Loucy (cell line): ENCODE data around the gene ICE1.

Experiments
- H2AFZ ChIP-seq: fragments of 200-600 bp; sonication (generic); 2 replicates; pipeline ENCODE4 v1.6.0; 2016; ENCODE audit warnings: antibody characterized with exemption, mild to moderate bottlenecking, low read length, moderate library complexity
- H3F3A ChIP-seq: fragments of 200-600 bp; 2 replicates; pipeline ENCODE4 v1.6.0; 2016; ENCODE audit warnings: antibody characterized with exemption, low read depth, mild to moderate bottlenecking
- H3K27me3 ChIP-seq: fragments of 200-600 bp; sonication (generic); 2 replicates; pipeline ENCODE4 v1.6.1; 2014; ENCODE audit warnings: low read length, mild to moderate bottlenecking; ENCODE audit not compliant: insufficient read depth, poor library complexity, severe bottlenecking
- H3K36me3 ChIP-seq: fragments of 200-600 bp; sonication (generic); 2 replicates; pipeline ENCODE4 v1.6.1; 2016; ENCODE audit warnings: low read length; ENCODE audit not compliant: insufficient read depth
- H3K4me1 ChIP-seq: fragments of 200-600 bp; sonication (generic); 2 replicates; pipeline ENCODE4 v1.5.1; 2014; ENCODE audit warnings: low read length, mild to moderate bottlenecking; ENCODE audit not compliant: insufficient read depth, poor library complexity, severe bottlenecking
- H3K4me2 ChIP-seq: fragments of 200-600 bp; sonication (generic); 2 replicates; pipeline ENCODE4 v1.6.0; 2014; ENCODE audit warnings: antibody characterized with exemption, low read length, low read depth, mild to moderate bottlenecking; ENCODE audit not compliant: poor library complexity, severe bottlenecking
- H3K4me3 ChIP-seq: fragments of 200-600 bp; sonication (generic); 2 replicates; pipeline ENCODE4 v1.5.1; 2014; ENCODE audit warnings: low read length, mild to moderate bottlenecking, mixed read lengths; ENCODE audit not compliant: poor library complexity, severe bottlenecking
- H3K79me2 ChIP-seq: fragments of 200-600 bp; sonication (generic); 2 replicates; pipeline ENCODE4 v1.6.1; 2014; ENCODE audit warnings: low read length; ENCODE audit not compliant: insufficient read depth
- H3K9ac ChIP-seq: fragments of 200-600 bp; sonication (generic); 2 replicates; pipeline ENCODE4 v1.6.0; 2014; ENCODE audit warnings: mild to moderate bottlenecking, low read depth, low read length, moderate library complexity; ENCODE audit not compliant: poor library complexity, severe bottlenecking
- H3K9me2 ChIP-seq: fragments of 200-600 bp; sonication (generic); replicated peaks from 2 replicates; pipeline ENCODE4 v1.6.1; 2016; ENCODE audit warnings: low read depth, low read length, mixed read lengths
- H3K9me3 ChIP-seq: fragments of 200-600 bp; sonication (generic); 2 replicates; pipeline ENCODE4 v1.6.1; 2014; ENCODE audit warnings: mild to moderate bottlenecking, antibody characterized with exemption, low read length, low read depth; ENCODE audit not compliant: insufficient read depth
- H4K20me1 ChIP-seq: fragments of 200-600 bp; sonication (generic); 2 replicates; pipeline ENCODE4 v1.6.0; 2014; ENCODE audit warnings: antibody characterized with exemption, low read length, mild to moderate bottlenecking; ENCODE audit not compliant: insufficient read depth, poor library complexity, severe bottlenecking
- CTCF ChIP-seq: fragments of 200-600 bp; sonication (generic); conservative IDR thresholded peaks from 2 replicates; pipeline ENCODE4 v1.5.1; 2014; ENCODE audit warnings: mild to moderate bottlenecking, antibody characterized with exemption, low read length
- EZH2phosphoT487 ChIP-seq: fragments of 200-600 bp; IDR thresholded peaks from 2 replicates; pipeline ENCODE4 v1.6.1; 2018; ENCODE audit warnings: antibody characterized with exemption, mild to moderate bottlenecking, moderate library complexity, borderline replicate concordance

ICE1 gene

GRCh38 chr5:5383461-5383860 is 39.0 kb upstream of the ICE1 start:
- Histone ChIP-seq H3K79me2 (no peaks in the 10 kb centered on the region), H4K20me1 (no peaks in the 10 kb centered on the region), H3K9ac (no peak overlapping the region), H3K4me2 (no peak overlapping the region), H3K4me3 (no peak overlapping the region), H3K9me2 (no peaks in the 10 kb centered on the region), H3F3A (no peaks in the 10 kb centered on the region), H3K9me3 (no peaks in the 10 kb centered on the region; the same call in 1 of the 2 replicates), H2AFZ (no peak overlapping the region), H3K27me3 (no peaks in the 10 kb centered on the region), H3K4me1 (no peaks in the 10 kb centered on the region), H3K36me3 (no peaks in the 10 kb centered on the region)
- TF ChIP-seq CTCF = no peak

GRCh38 chr5:5384660-5385330 is 37.7 kb upstream of the ICE1 start:
- no peak overlapping the region for H3K4me3 ChIP-seq
- no peaks in the 10 kb centered on the region for H3K36me3 ChIP-seq
- no peaks in the 10 kb centered on the region for H3K9me2 ChIP-seq
- H3K9me3 ChIP-seq = no peaks in the 10 kb centered on the region
- H3K4me1 ChIP-seq = no peaks in the 10 kb centered on the region
- no peaks in the 10 kb centered on the region for H3K79me2 ChIP-seq
- H2AFZ ChIP-seq = no peak overlapping the region
- TF ChIP-seq EZH2phosphoT487 (no peak), CTCF (no peak)
- no peaks in the 10 kb centered on the region for H4K20me1 ChIP-seq
- no peak overlapping the region for H3K9ac ChIP-seq
- no peaks in the 10 kb centered on the region for H3K27me3 ChIP-seq
- H3K4me2 ChIP-seq = no peak overlapping the region
- no peaks in the 10 kb centered on the region for H3F3A ChIP-seq

GRCh38 chr5:5385331-5385662 is 37.2 kb upstream of the ICE1 start:
- no peaks in the 10 kb centered on the region for H4K20me1 ChIP-seq
- no peaks in the 10 kb centered on the region for H3K27me3 ChIP-seq
- H3K4me2 ChIP-seq = no peak overlapping the region
- no peaks in the 10 kb centered on the region for H3F3A ChIP-seq
- H3K4me1 ChIP-seq = no peaks in the 10 kb centered on the region
- no peak overlapping the region for H3K4me3 ChIP-seq
- H3K9ac ChIP-seq = no peak overlapping the region
- no peaks in the 10 kb centered on the region for H3K36me3 ChIP-seq
- H2AFZ ChIP-seq = no peak overlapping the region
- no peaks in the 10 kb centered on the region for H3K9me3 ChIP-seq
- TF ChIP-seq EZH2phosphoT487 = no peak
- TF ChIP-seq CTCF = no peak
- no peaks in the 10 kb centered on the region for H3K9me2 ChIP-seq
- H3K79me2 ChIP-seq = no peaks in the 10 kb centered on the region
